Calu3 (cell line): ENCODE measurements around the gene ZNF319. TPM values are rescaled to one million over a fixed set of nuclear protein-coding genes. Genes with fewer than 3 reads are reported as not detected.

Experiments used
- BruUV-seq: library from RNA; stranded (reverse); fragments of 400-500 nt; replicated peaks from 2 replicates; lab custom pipeline; 2021; lab: Mats Ljungman, UMichigan
- CTCF ChIA-PET: fragments of 300-600 bp; sonication (Branson Sonifier 250); formaldehyde crosslinking; loops from one replicate; lab custom pipeline; 2022; ENCODE audit warnings: antibody characterized with exemption; lab: Charles Lee
- DNase-seq: peaks from one replicate; pipeline ENCODE4 v3.0.0; 2022
- H3K27ac Mint-ChIP-seq: one replicate; pipeline ENCODE4 v1.8.0; 2022; ENCODE audit warnings: mixed read lengths; ENCODE audit not compliant: unreplicated experiment
- H3K27me3 Mint-ChIP-seq: one replicate; pipeline ENCODE4 v1.8.0; 2022; ENCODE audit warnings: mixed read lengths; ENCODE audit not compliant: unreplicated experiment
- H3K36me3 Mint-ChIP-seq: one replicate; pipeline ENCODE4 v1.8.0; 2022; ENCODE audit warnings: mild to moderate bottlenecking, moderate library complexity, mixed read lengths; ENCODE audit not compliant: insufficient read depth, unreplicated experiment
- H3K4me1 Mint-ChIP-seq: one replicate; pipeline ENCODE4 v1.8.0; 2022; ENCODE audit warnings: mild to moderate bottlenecking, low read depth, mixed read lengths; ENCODE audit not compliant: unreplicated experiment
- H3K4me3 Mint-ChIP-seq: one replicate; pipeline ENCODE4 v1.8.0; 2022; ENCODE audit warnings: mild to moderate bottlenecking, low read depth, moderate library complexity, mixed read lengths; ENCODE audit not compliant: unreplicated experiment
- H3K9me3 Mint-ChIP-seq: one replicate; pipeline ENCODE4 v1.8.0; 2022; ENCODE audit warnings: low read depth, mixed read lengths; ENCODE audit not compliant: unreplicated experiment
- CTCF ChIP-seq: fragments of 200-600 bp; IDR thresholded peaks from one replicate; pipeline ENCODE4 v1.8.0; 2022; ENCODE audit warnings: antibody characterized with exemption; ENCODE audit not compliant: unreplicated experiment
- intact Hi-C: fragments of 100-400 bp; cut with micrococcal nuclease; formaldehyde crosslinking; loops from one replicate; pipeline ENCODE4 v1.10.0; 2022; ENCODE audit not compliant: unreplicated experiment
- total RNA-seq: library from RNA; stranded (reverse); gene quantifications from 2 replicates; pipeline ENCODE4 v1.2.3, GENCODE V29; 2022

Gene ZNF319
- total RNA-seq, 1 experiment from 2014 or later: 10.0 TPM

GRCh38 chr16:57966204-57966771 is 34.2 kb downstream of the ZNF319 start:
- Mint-ChIP-seq H3K27ac (no peak overlapping the region), H3K9me3 (no peaks in the 10 kb centered on the region), H3K27me3 (peaks cover 63% of the 10 kb centered on the region), H3K4me1 (no peaks in the 10 kb centered on the region), H3K4me3 (no peak overlapping the region), H3K36me3 (no peaks in the 10 kb centered on the region)
- no peak for DNase-seq
- intact Hi-C loops: no loop called here
- CTCF ChIA-PET: interaction anchor here (0.5 to 0.8 kb wide), 2 partner anchors 28 to 34 kb away, joined by 3 to 4 read pairs; no protein-coding TSS in a partner anchor
- no TSS peak for BruUV-seq
- no peak for TF ChIP-seq CTCF

- H3K36me3 Mint-ChIP-seq: no peaks in the 10 kb centered on the region
- no peak overlapping the region for H3K27ac Mint-ChIP-seq
- TF ChIP-seq CTCF: no peak
- H3K4me1 Mint-ChIP-seq: no peaks in the 10 kb centered on the region
- intact Hi-C loops: no loop called here
- BruUV-seq: no TSS peak
- H3K4me3 Mint-ChIP-seq: no peak overlapping the region
- DNase-seq: no peak
- no peaks in the 10 kb centered on the region for H3K9me3 Mint-ChIP-seq
- CTCF ChIA-PET: no interaction called here
- H3K27me3 Mint-ChIP-seq: peaks cover 59% of the 10 kb centered on the region
These were observed 36.2 kb downstream of the ZNF319 start for GRCh38 chr16:57964157-57964700.

- no peak for TF ChIP-seq CTCF
- no peak overlapping the region for H3K27ac Mint-ChIP-seq
- no peak overlapping the region for H3K4me3 Mint-ChIP-seq
- H3K4me1 Mint-ChIP-seq: no peaks in the 10 kb centered on the region
- BruUV-seq: no TSS peak
- intact Hi-C loops: no loop called here
- H3K27me3 Mint-ChIP-seq: peaks cover 67% of the 10 kb centered on the region
- CTCF ChIA-PET: no interaction called here
- H3K36me3 Mint-ChIP-seq: no peaks in the 10 kb centered on the region
- H3K9me3 Mint-ChIP-seq: no peaks in the 10 kb centered on the region
- no peak for DNase-seq
These were observed 37.7 kb downstream of the ZNF319 start for GRCh38 chr16:57962756-57963155.

GRCh38 chr16:57962046-57962445 is 38.4 kb downstream of the ZNF319 start:
- BruUV-seq: no TSS peak
- Mint-ChIP-seq H3K27ac (no peak overlapping the region), H3K4me1 (no peaks in the 10 kb centered on the region), H3K9me3 (no peaks in the 10 kb centered on the region), H3K4me3 (no peak overlapping the region), H3K27me3 (peaks cover 67% of the 10 kb centered on the region), H3K36me3 (no peaks in the 10 kb centered on the region)
- CTCF ChIA-PET: no interaction called here
- TF ChIP-seq CTCF: no peak
- intact Hi-C loops: no loop called here
- no peak for DNase-seq
